H9 (cell line): ENCODE results near the gene CADM1. TPM values are rescaled to one million over a fixed set of nuclear protein-coding genes. Genes with fewer than 3 reads are reported as not detected.

Source experiments
- DNase-seq: peaks from one replicate; pipeline ENCODE4 v3.0.0-alpha.2; 2017
- H2AFZ ChIP-seq: one replicate; pipeline ENCODE4 v1.6.1; 2013; ENCODE audit warnings: mild to moderate bottlenecking, low read length, control low read depth, moderate library complexity
- H2AK5ac ChIP-seq: 2 replicates; pipeline ENCODE4 v1.6.1; 2013; ENCODE audit warnings: low read length, control low read depth, mixed read lengths; ENCODE audit not compliant: insufficient read length
- H2BK120ac ChIP-seq: one replicate; pipeline ENCODE4 v1.6.1; 2013; ENCODE audit warnings: low read depth, mild to moderate bottlenecking, low read length, control low read depth, inconsistent platforms; ENCODE audit not compliant: poor library complexity, severe bottlenecking
- H2BK12ac ChIP-seq: 2 replicates; pipeline ENCODE4 v1.6.1; 2013; ENCODE audit warnings: low read length, control low read depth, mixed read lengths, low read depth; ENCODE audit not compliant: insufficient read length
- H2BK15ac ChIP-seq: 2 replicates; pipeline ENCODE4 v1.6.1; 2013; ENCODE audit warnings: low read depth, low read length, control low read depth
- H2BK20ac ChIP-seq: one replicate; pipeline ENCODE4 v1.6.1; 2013; ENCODE audit warnings: low read depth, mild to moderate bottlenecking, low read length, control low read depth, inconsistent platforms; ENCODE audit not compliant: poor library complexity, severe bottlenecking
- H2BK5ac ChIP-seq: 2 replicates; pipeline ENCODE4 v1.6.1; 2013; ENCODE audit warnings: low read length, control low read depth, mixed read lengths; ENCODE audit not compliant: insufficient read length
- H3K14ac ChIP-seq: 2 replicates; pipeline ENCODE4 v1.6.1; 2013; ENCODE audit warnings: low read length, control low read depth; ENCODE audit not compliant: insufficient read depth
- H3K18ac ChIP-seq: 2 replicates; pipeline ENCODE4 v1.6.1; 2013; ENCODE audit warnings: low read depth, mild to moderate bottlenecking, mixed read lengths, low read length, control low read depth; ENCODE audit not compliant: insufficient read length
- H3K23ac ChIP-seq: 2 replicates; pipeline ENCODE4 v1.6.1; 2013; ENCODE audit warnings: low read length, control low read depth, mixed read lengths, low read depth; ENCODE audit not compliant: insufficient read length
- H3K23me2 ChIP-seq: 2 replicates; pipeline ENCODE4 v1.6.1; 2013; ENCODE audit warnings: low read depth, mild to moderate bottlenecking, mixed read lengths, low read length, control low read depth; ENCODE audit not compliant: insufficient read length, poor library complexity, severe bottlenecking
- H3K27ac ChIP-seq: 2 replicates; pipeline ENCODE4 v1.5.1; 2013; ENCODE audit warnings: low read length, control low read depth, mixed read lengths, low read depth; ENCODE audit not compliant: insufficient read length
- H3K27me3 ChIP-seq: 2 replicates; pipeline ENCODE4 v1.6.1; 2013; ENCODE audit warnings: low read length, control low read depth, inconsistent platforms; ENCODE audit not compliant: insufficient read depth
- H3K4ac ChIP-seq: 2 replicates; pipeline ENCODE4 v1.6.1; 2013; ENCODE audit warnings: low read depth, mild to moderate bottlenecking, control low read depth, inconsistent platforms, low read length, moderate library complexity
- H3K4me1 ChIP-seq: 2 replicates; pipeline ENCODE4 v1.6.1; 2013; ENCODE audit warnings: low read length, control low read depth, inconsistent platforms; ENCODE audit not compliant: insufficient read depth
- H3K4me2 ChIP-seq: 2 replicates; pipeline ENCODE4 v1.6.1; 2013; ENCODE audit warnings: low read length, control low read depth, mixed read lengths; ENCODE audit not compliant: insufficient read length, insufficient read depth
- H3K56ac ChIP-seq: 2 replicates; pipeline ENCODE4 v1.6.1; 2013; ENCODE audit warnings: low read depth, mild to moderate bottlenecking, mixed read lengths, low read length, control low read depth; ENCODE audit not compliant: insufficient read length
- H3K79me1 ChIP-seq: 2 replicates; pipeline ENCODE4 v1.6.1; 2013; ENCODE audit warnings: low read depth, mild to moderate bottlenecking, moderate library complexity, low read length, control low read depth, inconsistent platforms; ENCODE audit not compliant: insufficient read depth, poor library complexity, severe bottlenecking
- H3K79me2 ChIP-seq: 2 replicates; pipeline ENCODE4 v1.6.1; 2013; ENCODE audit warnings: low read length, control low read depth, inconsistent platforms; ENCODE audit not compliant: insufficient read depth
- H3K9ac ChIP-seq: 2 replicates; pipeline ENCODE4 v1.6.1; 2013; ENCODE audit warnings: low read length, control low read depth, mixed read lengths; ENCODE audit not compliant: insufficient read length; ENCODE audit errors: extremely low read depth
- H3K9me3 ChIP-seq: one replicate; pipeline ENCODE4 v1.6.1; 2013; ENCODE audit warnings: low read depth, low read length, inconsistent platforms; ENCODE audit not compliant: control insufficient read depth
- H3T11ph ChIP-seq: one replicate; pipeline ENCODE4 v1.6.1; 2013; ENCODE audit warnings: mild to moderate bottlenecking, low read length, control low read depth, inconsistent platforms
- H4K20me1 ChIP-seq: one replicate; pipeline ENCODE4 v1.6.1; 2013; ENCODE audit not compliant: control insufficient read depth, insufficient read length, insufficient read depth
- H4K5ac ChIP-seq: 2 replicates; pipeline ENCODE4 v1.6.1; 2013; ENCODE audit warnings: low read depth, mild to moderate bottlenecking, mixed read lengths, low read length, control low read depth; ENCODE audit not compliant: insufficient read length
- H4K8ac ChIP-seq: replicated peaks from 2 replicates; pipeline ENCODE4 v1.6.1; 2013; ENCODE audit warnings: low read length, control low read depth, mixed read lengths, low read depth; ENCODE audit not compliant: insufficient read length
- H4K91ac ChIP-seq: 2 replicates; pipeline ENCODE4 v1.6.1; 2013; ENCODE audit warnings: low read depth, mild to moderate bottlenecking, moderate library complexity, mixed read lengths, low read length, control low read depth; ENCODE audit not compliant: insufficient read length
- H3K27ac Mint-ChIP-seq, 3 experiments: 2 replicates in 2 of 3; 3 replicates in 1 of 3; pipeline ENCODE4 v1.8.0; 2020 to 2021; ENCODE audit warnings: mixed read lengths in 3 of 3, mild to moderate bottlenecking in 1 of 3, moderate library complexity in 1 of 3
- H3K27me3 Mint-ChIP-seq: 2 replicates; pipeline ENCODE4 v1.8.0; 2021; ENCODE audit warnings: low read depth, mild to moderate bottlenecking, moderate library complexity, mixed read lengths
- H3K36me3 Mint-ChIP-seq, 3 experiments: 2 replicates in 2 of 3; 3 replicates in 1 of 3; pipeline ENCODE4 v1.8.0; 2020 to 2021; ENCODE audit warnings: low read depth in 3 of 3, mixed read lengths in 3 of 3; ENCODE audit not compliant: insufficient read depth in 1 of 3
- H3K4me1 Mint-ChIP-seq, 2 experiments: 2 replicates each; pipeline ENCODE4 v1.8.0; 2020; ENCODE audit warnings: mixed read lengths in 2 of 2
- H3K4me3 Mint-ChIP-seq, 2 experiments: 2 replicates in 1 of 2; 3 replicates in 1 of 2; pipeline ENCODE4 v1.8.0; 2020 to 2021; ENCODE audit warnings: mild to moderate bottlenecking in 2 of 2, mixed read lengths in 2 of 2, moderate library complexity in 1 of 2
- H3K9me3 Mint-ChIP-seq, 2 experiments: 2 replicates in 1 of 2; 3 replicates in 1 of 2; pipeline ENCODE4 v1.8.0; 2020; ENCODE audit warnings: mild to moderate bottlenecking in 2 of 2, mixed read lengths in 2 of 2, moderate library complexity in 1 of 2
- CTCF ChIP-seq: fragments of 200-600 bp; sonication (generic); conservative IDR thresholded peaks from 3 replicates; pipeline ENCODE4 v1.8.0; 2021; ENCODE audit warnings: antibody characterized with exemption, mild to moderate bottlenecking
- WGBS: extraction: QIAGEN DNeasy Blood & Tissue Kit; methylation state at CpG from one replicate; pipeline ENCODE4 v1.1.7; 2013; ENCODE audit warnings: missing lambda C conversion rate, low lambda C conversion rate, mixed read lengths; ENCODE audit not compliant: insufficient read length; ENCODE audit errors: extremely low coverage; 5-methylcytosine and 5-hydroxymethylcytosine counted together
- total RNA-seq: library from RNA; stranded (reverse); gene quantifications from 2 replicates; pipeline ENCODE4 v1.2.1, GENCODE V29; 2021

Gene CADM1
- total RNA-seq, 1 experiment from 2014 or later, result 11.9 TPM

- H2BK5ac ChIP-seq, result no peak overlapping the region
- H4K20me1 ChIP-seq, result no peaks in the 10 kb centered on the region
- Mint-ChIP-seq H3K4me3 (no peak overlapping the region), H3K36me3 (no peaks in the 10 kb centered on the region), H3K9me3 (no peaks in the 10 kb centered on the region; a peak in 1 of 5 replicates), H3K4me1 (peaks cover 18 to 26% of the 10 kb centered on the region in 2 experiments), H3K27ac (no peak overlapping the region), H3K27me3 (peaks cover 4% of the 10 kb centered on the region)
- no peak for TF ChIP-seq CTCF
- H2AK5ac ChIP-seq, result no peak overlapping the region
- H4K5ac ChIP-seq, result no peak overlapping the region
- no peaks in the 10 kb centered on the region for H3K79me1 ChIP-seq
- no peak overlapping the region for H3K27ac ChIP-seq
- H3K14ac ChIP-seq, result no peak overlapping the region
- no CpG with 5 or more reads among the region's 1 CpG for WGBS
- H2BK120ac ChIP-seq, result no peak overlapping the region
- H3K9ac ChIP-seq, result no peak overlapping the region
- H2BK15ac ChIP-seq, result no peak overlapping the region
- no peaks in the 10 kb centered on the region for H3K27me3 ChIP-seq
- H3K4ac ChIP-seq, result no peak overlapping the region
- no peak for DNase-seq
- no peak overlapping the region for H3K23ac ChIP-seq
- H2AFZ ChIP-seq, result no peak overlapping the region
- no peak overlapping the region for H3T11ph ChIP-seq
- no peak overlapping the region for H4K91ac ChIP-seq
- no peaks in the 10 kb centered on the region for H3K9me3 ChIP-seq
- H3K23me2 ChIP-seq, result no peaks in the 10 kb centered on the region
- H3K56ac ChIP-seq, result no peak overlapping the region
- no peak overlapping the region for H3K18ac ChIP-seq
- no peak overlapping the region for H2BK20ac ChIP-seq
- H2BK12ac ChIP-seq, result no peak overlapping the region
- no peaks in the 10 kb centered on the region for H3K79me2 ChIP-seq
- no peak overlapping the region for H3K4me2 ChIP-seq
- peaks cover 2% of the 10 kb centered on the region; the same call in 1 of the 2 replicates for H3K4me1 ChIP-seq
- no peak overlapping the region for H4K8ac ChIP-seq
Observed at GRCh38 chr11:115453693-115454490, 50.3 kb downstream of the CADM1 start.
